ENCODE measurements around the gene NFIC. TPM values are rescaled to one million over a fixed set of nuclear protein-coding genes. Genes with fewer than 3 reads are reported as not detected.

The NFIC gene
- polyA plus RNA-seq, 3 donors: 25.2 to 26.2 (median 26.2) TPM

GRCh38 chr19:3463714-3464586 lies 97.6 kb downstream of the NFIC start:
- DNase-seq: no peak

GRCh38 chr19:3464587-3465235 lies 98.3 kb downstream of the NFIC start:
- DNase-seq: no peak

- DNase-seq: no peak
Measured at GRCh38 chr19:3465552-3465951, 99.2 kb downstream of the NFIC start.

- DNase-seq: no peak
Measured at GRCh38 chr19:3466635-3467034, 100.3 kb downstream of the NFIC start.

GRCh38 chr19:3467437-3468198 lies 101.2 kb downstream of the NFIC start:
- no peak for DNase-seq

GRCh38 chr19:3468211-3468610 lies 101.8 kb downstream of the NFIC start:
- DNase-seq: no peak

GRCh38 chr19:3469638-3470499 lies 103.5 kb downstream of the NFIC start:
- no peak for DNase-seq

GRCh38 chr19:3470500-3471128 lies 104.2 kb downstream of the NFIC start:
- no peak for DNase-seq

- DNase-seq: no peak
Measured at GRCh38 chr19:3471954-3472655, 105.7 kb downstream of the NFIC start.

- no peak for DNase-seq
Measured at GRCh38 chr19:3474010-3474409, 107.6 kb downstream of the NFIC start.

- no peak for DNase-seq
Measured at GRCh38 chr19:3474614-3475013, 108.2 kb downstream of the NFIC start.

GRCh38 chr19:3475449-3475848 lies 109.1 kb downstream of the NFIC start:
- no peak for DNase-seq

GRCh38 chr19:3476830-3477229 lies 110.4 kb downstream of the NFIC start:
- no peak for DNase-seq

- DNase-seq: no peak
Measured at GRCh38 chr19:3477506-3477905, 111.1 kb downstream of the NFIC start.

- DNase-seq: no peak
Measured at GRCh38 chr19:3477951-3478350, 111.6 kb downstream of the NFIC start.

GRCh38 chr19:3478409-3479176 lies 112.2 kb downstream of the NFIC start:
- no peak for DNase-seq

GRCh38 chr19:3479177-3479833 lies 112.9 kb downstream of the NFIC start:
- no peak for DNase-seq

GRCh38 chr19:3479834-3480215 lies 113.4 kb downstream of the NFIC start:
- no peak for DNase-seq
